B cell (primary cell): ENCODE results near the gene KRT14. TPM values are rescaled to one million over a fixed set of nuclear protein-coding genes. Genes with fewer than 3 reads are reported as not detected.

Experiments
- polyA plus RNA-seq: library from polyadenylated mRNA; depleted of rRNA; stranded (reverse); fragments of >200 nt; gene quantifications from 2 replicates; pipeline ENCODE4 v1.2.3, GENCODE V29; 2012
- total RNA-seq, 2 donors: library from RNA; stranded (reverse); fragments of 120-200 nt in 1 of 2; gene quantifications; 1 replicate in 1 of 2; 2 replicates in 1 of 2; pipeline versions ENCODE4 v1.2.3 to v1.2.4, GENCODE V29; 2013 to 2022

KRT14 gene
- total and polyA plus RNA-seq, 2 donors (not counting 1 experiment from before 2014, with no cell fraction given): not detected

Other genes starting within 250 kb of the KRT14 start
- gene KRT33A, start 236.1 kb downstream of the KRT14 start, total RNA-seq: not detected in 2 replicates
- gene KRT33A, start 236.1 kb downstream of the KRT14 start, polyA plus RNA-seq: not detected in 2 replicates
- not detected in 2 replicates for gene KRT33B, start 217.1 kb downstream of the KRT14 start, total RNA-seq
- gene KRT33B, start 217.1 kb downstream of the KRT14 start, polyA plus RNA-seq: not detected in 2 replicates
- gene KRT34, start 204.6 kb downstream of the KRT14 start, total RNA-seq: not detected in 2 replicates
- not detected in 2 replicates for gene KRT34, start 204.6 kb downstream of the KRT14 start, polyA plus RNA-seq
- not detected in 2 replicates for gene KRT31, start 189.3 kb downstream of the KRT14 start, total RNA-seq
- gene KRT31, start 189.3 kb downstream of the KRT14 start, polyA plus RNA-seq: not detected in 2 replicates
- gene KRT37, start 162.3 kb downstream of the KRT14 start, total RNA-seq: not detected in 2 replicates
- not detected in 2 replicates for gene KRT37, start 162.3 kb downstream of the KRT14 start, polyA plus RNA-seq
- not detected in 2 replicates for gene KRT38, start 145.9 kb downstream of the KRT14 start, total RNA-seq
- gene KRT38, start 145.9 kb downstream of the KRT14 start, polyA plus RNA-seq: not detected in 2 replicates
- gene KRT32, start 119.5 kb downstream of the KRT14 start, total RNA-seq: not detected in 2 replicates
- not detected in 2 replicates for gene KRT32, start 119.5 kb downstream of the KRT14 start, polyA plus RNA-seq
- not detected in 2 replicates for gene KRT35, start 105.7 kb downstream of the KRT14 start, total RNA-seq
- gene KRT35, start 105.7 kb downstream of the KRT14 start, polyA plus RNA-seq: not detected in 2 replicates
- not detected in 2 replicates for gene KRT36, start 97.0 kb downstream of the KRT14 start, total RNA-seq
- gene KRT36, start 97.0 kb downstream of the KRT14 start, polyA plus RNA-seq: not detected in 2 replicates
- not detected in 2 replicates for gene KRT13, start 81.3 kb downstream of the KRT14 start, total RNA-seq
- not detected in 2 replicates for gene KRT13, start 81.3 kb downstream of the KRT14 start, polyA plus RNA-seq
- gene KRT15, start 68.0 kb downstream of the KRT14 start, total RNA-seq: not detected in 2 replicates
- gene KRT15, start 68.0 kb downstream of the KRT14 start, polyA plus RNA-seq: not detected in 2 replicates
- not detected in 2 replicates for gene KRT19, start 58.6 kb downstream of the KRT14 start, total RNA-seq
- gene KRT19, start 58.6 kb downstream of the KRT14 start, polyA plus RNA-seq: not detected in 2 replicates
- not detected in 2 replicates for gene KRT9, start 14.8 kb downstream of the KRT14 start, total RNA-seq
- not detected in 2 replicates for gene KRT9, start 14.8 kb downstream of the KRT14 start, polyA plus RNA-seq
- gene KRT16, start 25.9 kb upstream of the KRT14 start, total RNA-seq: not detected in 2 replicates
- gene KRT16, start 25.9 kb upstream of the KRT14 start, polyA plus RNA-seq: not detected in 2 replicates
- not detected in 2 replicates for gene KRT17, start 37.7 kb upstream of the KRT14 start, total RNA-seq
- not detected in 2 replicates for gene KRT17, start 37.7 kb upstream of the KRT14 start, polyA plus RNA-seq
- 753 and 773 TPM in 2 replicates for gene EIF1, start 102.0 kb upstream of the KRT14 start, total RNA-seq
- gene EIF1, start 102.0 kb upstream of the KRT14 start, polyA plus RNA-seq: 2,045 and 2,985 TPM in 2 replicates
- gene GAST, start 125.4 kb upstream of the KRT14 start, total RNA-seq: not detected in 2 replicates
- not detected in 2 replicates for gene GAST, start 125.4 kb upstream of the KRT14 start, polyA plus RNA-seq
- 0.15 and 0.37 TPM in 2 replicates for gene HAP1, start 147.7 kb upstream of the KRT14 start, total RNA-seq
- 0.03 TPM in 2 replicates for gene HAP1, start 147.7 kb upstream of the KRT14 start, polyA plus RNA-seq
- 56.1 and 63.3 TPM in 2 replicates for gene JUP, start 199.8 kb upstream of the KRT14 start, total RNA-seq
- 42.6 and 62.9 TPM in 2 replicates for gene JUP, start 199.8 kb upstream of the KRT14 start, polyA plus RNA-seq
- gene P3H4, start 225.1 kb upstream of the KRT14 start, total RNA-seq: 2.5 and 2.8 TPM in 2 replicates
- 1.3 TPM in 2 replicates for gene P3H4, start 225.1 kb upstream of the KRT14 start, polyA plus RNA-seq
- 0.34 and 0.70 TPM in 2 replicates for gene FKBP10, start 226.1 kb upstream of the KRT14 start, total RNA-seq
- 0.21 and 0.40 TPM in 2 replicates for gene FKBP10, start 226.1 kb upstream of the KRT14 start, polyA plus RNA-seq
- 46.5 and 49.6 TPM in 2 replicates for gene NT5C3B, start 249.3 kb upstream of the KRT14 start, total RNA-seq
- 43.8 and 50.1 TPM in 2 replicates for gene NT5C3B, start 249.3 kb upstream of the KRT14 start, polyA plus RNA-seq